ENCODE data around the gene CLN5.

DNA sequence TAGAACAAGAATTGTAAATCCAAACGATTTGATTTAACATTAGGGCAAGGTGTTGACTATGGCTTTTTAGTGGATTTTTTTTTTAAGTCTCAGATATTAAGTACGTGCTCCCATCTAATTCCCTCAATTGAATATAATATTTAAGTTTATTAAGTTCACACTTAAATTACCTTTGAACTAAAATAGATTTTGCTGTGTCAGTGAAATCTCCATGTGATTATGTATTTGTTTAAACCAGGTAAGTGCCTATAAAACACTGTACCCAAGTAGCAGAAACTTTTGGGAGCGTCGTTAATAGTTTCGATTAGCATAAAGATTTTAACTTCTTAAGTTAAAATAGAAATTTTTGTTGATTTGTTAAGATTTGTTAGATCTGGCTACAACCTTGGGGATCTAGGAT is 1.6 kb downstream of the CLN5 start:
- no peak for TF ChIP-seq GABPA (IDR thresholded peaks at IDR 0.05; ENCODE audit: low read depth)
- TF ChIP-seq, protein P1, sequence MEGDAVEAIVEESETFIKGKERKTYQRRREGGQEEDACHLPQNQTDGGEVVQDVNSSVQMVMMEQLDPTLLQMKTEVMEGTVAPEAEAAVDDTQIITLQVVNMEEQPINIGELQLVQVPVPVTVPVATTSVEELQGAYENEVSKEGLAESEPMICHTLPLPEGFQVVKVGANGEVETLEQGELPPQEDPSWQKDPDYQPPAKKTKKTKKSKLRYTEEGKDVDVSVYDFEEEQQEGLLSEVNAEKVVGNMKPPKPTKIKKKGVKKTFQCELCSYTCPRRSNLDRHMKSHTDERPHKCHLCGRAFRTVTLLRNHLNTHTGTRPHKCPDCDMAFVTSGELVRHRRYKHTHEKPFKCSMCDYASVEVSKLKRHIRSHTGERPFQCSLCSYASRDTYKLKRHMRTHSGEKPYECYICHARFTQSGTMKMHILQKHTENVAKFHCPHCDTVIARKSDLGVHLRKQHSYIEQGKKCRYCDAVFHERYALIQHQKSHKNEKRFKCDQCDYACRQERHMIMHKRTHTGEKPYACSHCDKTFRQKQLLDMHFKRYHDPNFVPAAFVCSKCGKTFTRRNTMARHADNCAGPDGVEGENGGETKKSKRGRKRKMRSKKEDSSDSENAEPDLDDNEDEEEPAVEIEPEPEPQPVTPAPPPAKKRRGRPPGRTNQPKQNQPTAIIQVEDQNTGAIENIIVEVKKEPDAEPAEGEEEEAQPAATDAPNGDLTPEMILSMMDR (IDR thresholded peaks at IDR 0.05 in 2 of 3, conservative IDR thresholded peaks at IDR 0.05 in 1 of 3; ENCODE audit: control insufficient read depth in 2 of 3, extremely low read depth in 1 of 3, insufficient read depth in 1 of 3, low read depth in 3 of 3, low read length in 3 of 3), result no peak
- TF ChIP-seq, protein P2, sequence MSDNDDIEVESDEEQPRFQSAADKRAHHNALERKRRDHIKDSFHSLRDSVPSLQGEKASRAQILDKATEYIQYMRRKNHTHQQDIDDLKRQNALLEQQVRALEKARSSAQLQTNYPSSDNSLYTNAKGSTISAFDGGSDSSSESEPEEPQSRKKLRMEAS (IDR thresholded peaks at IDR 0.05; ENCODE audit: low read depth, low read length), result no peak
- TF ChIP-seq EGR1 (IDR thresholded peaks at IDR 0.05; ENCODE audit: borderline replicate concordance in 1 of 2, low read depth in 2 of 2, low read length in 2 of 2), result no peak
- TF ChIP-seq CEBPB (IDR thresholded peaks at IDR 0.05; ENCODE audit: borderline replicate concordance in 1 of 2, low read depth in 2 of 2, low read length in 2 of 2), result no peak
- TF ChIP-seq, protein P3, sequence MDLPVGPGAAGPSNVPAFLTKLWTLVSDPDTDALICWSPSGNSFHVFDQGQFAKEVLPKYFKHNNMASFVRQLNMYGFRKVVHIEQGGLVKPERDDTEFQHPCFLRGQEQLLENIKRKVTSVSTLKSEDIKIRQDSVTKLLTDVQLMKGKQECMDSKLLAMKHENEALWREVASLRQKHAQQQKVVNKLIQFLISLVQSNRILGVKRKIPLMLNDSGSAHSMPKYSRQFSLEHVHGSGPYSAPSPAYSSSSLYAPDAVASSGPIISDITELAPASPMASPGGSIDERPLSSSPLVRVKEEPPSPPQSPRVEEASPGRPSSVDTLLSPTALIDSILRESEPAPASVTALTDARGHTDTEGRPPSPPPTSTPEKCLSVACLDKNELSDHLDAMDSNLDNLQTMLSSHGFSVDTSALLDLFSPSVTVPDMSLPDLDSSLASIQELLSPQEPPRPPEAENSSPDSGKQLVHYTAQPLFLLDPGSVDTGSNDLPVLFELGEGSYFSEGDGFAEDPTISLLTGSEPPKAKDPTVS (IDR thresholded peaks at IDR 0.05; ENCODE audit: low read depth, low read length), result no peak
